Skeletal muscle tissue (tissue), 4 donors: ENCODE data around the gene CLEC20A. TPM values are rescaled to one million over a fixed set of nuclear protein-coding genes. Genes with fewer than 3 reads are reported as not detected.

Source experiments
- H3K27ac ChIP-seq: one replicate; pipeline ENCODE4 v1.7.0; 2013; ENCODE audit warnings: mild to moderate bottlenecking, low read depth, low read length, inconsistent platforms
- H3K27me3 ChIP-seq, 3 donors: one replicate each; pipeline ENCODE4 v1.7.0; 2013; ENCODE audit warnings: low read length in 3 of 3; ENCODE audit not compliant: control insufficient read depth in 3 of 3, insufficient read depth in 3 of 3
- H3K36me3 ChIP-seq, 3 donors: one replicate each; pipeline ENCODE4 v1.7.0; 2013; ENCODE audit warnings: low read length in 3 of 3; ENCODE audit not compliant: control insufficient read depth in 3 of 3, insufficient read depth in 3 of 3
- H3K4me1 ChIP-seq, 3 donors: one replicate each; pipeline ENCODE4 v1.7.0; 2013; ENCODE audit warnings: low read length in 3 of 3, mild to moderate bottlenecking in 3 of 3; ENCODE audit not compliant: control insufficient read depth in 3 of 3, insufficient read depth in 3 of 3
- H3K4me3 ChIP-seq, 3 donors: one replicate each; pipeline ENCODE4 v1.7.0; 2013; ENCODE audit warnings: low read length in 3 of 3
- H3K9ac ChIP-seq, 3 donors: one replicate each; pipeline ENCODE4 v1.7.0; 2013; ENCODE audit warnings: low read length in 3 of 3, mild to moderate bottlenecking in 3 of 3, moderate library complexity in 2 of 3, low read depth in 1 of 3
- H3K9me3 ChIP-seq, 3 donors: one replicate each; pipeline ENCODE4 v1.7.0; 2013; ENCODE audit warnings: low read length in 3 of 3; ENCODE audit not compliant: control insufficient read depth in 3 of 3
- total RNA-seq: library from RNA; depleted of rRNA; stranded (reverse); fragments of >200 nt; gene quantifications from one replicate; pipeline ENCODE4 v1.2.3, GENCODE V29; 2014
- donor health status: Osteomylitis.

Gene CLEC20A
- total RNA-seq, 1 donor from 2014 or later = not detected

- no peak overlapping the region for H3K27ac ChIP-seq
- peaks cover 0 to 8% (median 4%) of the 10 kb centered on the region in 3 donors for H3K4me1 ChIP-seq
- H3K9me3 ChIP-seq = no peaks in the 10 kb centered on the region
- H3K27me3 ChIP-seq = peaks cover 0 to 3% (median 0%) of the 10 kb centered on the region in 3 donors
- H3K4me3 ChIP-seq = no peak overlapping the region
- no peak overlapping the region for H3K9ac ChIP-seq
- H3K36me3 ChIP-seq = no peaks in the 10 kb centered on the region
These were observed 5.1 kb upstream of the CLEC20A start for GRCh38 chr1:178501705-178502329.

- Histone ChIP-seq H3K27me3 (peaks cover 0 to 3% (median 0%) of the 10 kb centered on the region in 3 donors), H3K4me3 (no peak overlapping the region), H3K9ac (no peak overlapping the region), H3K4me1 (peaks cover 0 to 8% (median 4%) of the 10 kb centered on the region in 3 donors), H3K27ac (no peak overlapping the region), H3K36me3 (no peaks in the 10 kb centered on the region), H3K9me3 (no peaks in the 10 kb centered on the region)
These were observed 4.3 kb upstream of the CLEC20A start for GRCh38 chr1:178500936-178501554.

- H3K36me3 ChIP-seq = no peaks in the 10 kb centered on the region
- no peaks in the 10 kb centered on the region for H3K9me3 ChIP-seq
- H3K4me1 ChIP-seq = peaks cover 0 to 8% (median 4%) of the 10 kb centered on the region in 3 donors
- H3K27me3 ChIP-seq = peaks cover 0 to 3% (median 0%) of the 10 kb centered on the region in 3 donors
- no peak overlapping the region for H3K27ac ChIP-seq
- H3K9ac ChIP-seq = no peak overlapping the region
- no peak overlapping the region for H3K4me3 ChIP-seq
These were observed 3.5 kb upstream of the CLEC20A start for GRCh38 chr1:178500091-178500770.

GRCh38 chr1:178498896-178499675 is 2.3 kb upstream of the CLEC20A start:
- Histone ChIP-seq H3K27ac (no peak overlapping the region), H3K27me3 (no peaks in the 10 kb centered on the region), H3K36me3 (no peaks in the 10 kb centered on the region), H3K4me1 (peaks cover 0 to 8% (median 4%) of the 10 kb centered on the region in 3 donors), H3K4me3 (no peak overlapping the region), H3K9me3 (no peaks in the 10 kb centered on the region), H3K9ac (no peak overlapping the region)

GRCh38 chr1:178497903-178498478 is 1.2 kb upstream of the CLEC20A start:
- Histone ChIP-seq H3K4me1 (peaks cover 0 to 8% (median 4%) of the 10 kb centered on the region in 3 donors), H3K27me3 (no peaks in the 10 kb centered on the region), H3K9ac (no peak overlapping the region), H3K27ac (no peak overlapping the region), H3K4me3 (no peak overlapping the region), H3K36me3 (no peaks in the 10 kb centered on the region), H3K9me3 (no peaks in the 10 kb centered on the region)

GRCh38 chr1:178495741-178496409 is 889 bp downstream of the CLEC20A start:
- Histone ChIP-seq H3K36me3 (no peaks in the 10 kb centered on the region), H3K27ac (no peak overlapping the region), H3K4me1 (no peaks in the 10 kb centered on the region), H3K9me3 (no peaks in the 10 kb centered on the region), H3K9ac (no peak overlapping the region), H3K27me3 (no peaks in the 10 kb centered on the region), H3K4me3 (no peak overlapping the region)

- Histone ChIP-seq H3K4me3 (no peak overlapping the region), H3K4me1 (no peaks in the 10 kb centered on the region), H3K27me3 (no peaks in the 10 kb centered on the region), H3K36me3 (no peaks in the 10 kb centered on the region), H3K27ac (no peak overlapping the region), H3K9ac (no peak overlapping the region), H3K9me3 (no peaks in the 10 kb centered on the region)
These were observed 1.6 kb downstream of the CLEC20A start for GRCh38 chr1:178495158-178495557.

GRCh38 chr1:178494569-178494971 is 2.2 kb downstream of the CLEC20A start:
- no peaks in the 10 kb centered on the region for H3K36me3 ChIP-seq
- no peak overlapping the region for H3K4me3 ChIP-seq
- H3K9me3 ChIP-seq = no peaks in the 10 kb centered on the region
- H3K27me3 ChIP-seq = no peaks in the 10 kb centered on the region
- H3K27ac ChIP-seq = no peak overlapping the region
- H3K9ac ChIP-seq = no peak overlapping the region
- no peaks in the 10 kb centered on the region for H3K4me1 ChIP-seq

GRCh38 chr1:178493301-178493741 is 3.4 kb downstream of the CLEC20A start:
- Histone ChIP-seq H3K9ac (no peak overlapping the region), H3K27ac (no peak overlapping the region), H3K4me3 (no peak overlapping the region), H3K36me3 (no peaks in the 10 kb centered on the region), H3K9me3 (no peaks in the 10 kb centered on the region), H3K27me3 (peaks cover 0 to 2% (median 0%) of the 10 kb centered on the region in 3 donors), H3K4me1 (no peaks in the 10 kb centered on the region)
